K562 (cell line): ENCODE results near the gene CNTROB. TPM values are rescaled to one million over a fixed set of nuclear protein-coding genes. Genes with fewer than 3 reads are reported as not detected.

ENCODE experiments used
- ARNT ChIP-seq, 2 experiments: fragments of 450-650 bp; IDR thresholded peaks; 2 replicates each; pipeline ENCODE4 v1.6.1; 2016; ENCODE audit warnings: mild to moderate bottlenecking in 1 of 2
- ETV5 ChIP-seq: sonication (generic); formaldehyde crosslinking; IDR thresholded peaks from 2 replicates; pipeline ENCODE4 v1.4.0; 2020; ENCODE audit warnings: low read depth, mild to moderate bottlenecking, missing genetic modification reagents
- FOXM1 ChIP-seq, 2 experiments: fragments of 450-650 bp in 1 of 2; sonication (generic) in 1 of 2; formaldehyde crosslinking in 1 of 2; IDR thresholded peaks; 2 replicates each; pipeline versions ENCODE4 v1.6.1 to v1.9.0; 2017 to 2022; ENCODE audit warnings: low read depth in 2 of 2, mild to moderate bottlenecking in 2 of 2, missing genetic modification reagents in 1 of 2, moderate library complexity in 1 of 2
- LARP7 ChIP-seq: fragments of 450-650 bp; IDR thresholded peaks from 2 replicates; pipeline ENCODE4 v1.6.1; 2016
- MTF1 ChIP-seq: fragments of 250-450 bp; sonication (Bioruptor Pico); IDR thresholded peaks from 2 replicates; pipeline ENCODE4 v1.9.0; 2021; ENCODE audit warnings: moderate library complexity, mild to moderate bottlenecking, inconsistent platforms, borderline replicate concordance
- RFX1 ChIP-seq: fragments of 450-650 bp; IDR thresholded peaks from 2 replicates; pipeline ENCODE4 v1.6.1; 2016; ENCODE audit warnings: mild to moderate bottlenecking, moderate library complexity
- RFX5 ChIP-seq: IDR thresholded peaks from 2 replicates; pipeline ENCODE4 v1.6.1; 2011; ENCODE audit warnings: low read depth, mild to moderate bottlenecking, improper control_type of control experiment, low read length
- ZNF699 ChIP-seq: fragments of 250-450 bp; sonication (Bioruptor Pico); IDR thresholded peaks from 2 replicates; pipeline ENCODE4 v1.8.0; 2021; ENCODE audit warnings: mild to moderate bottlenecking, moderate library complexity; ENCODE audit not compliant: insufficient replicate concordance
- ZNF764 ChIP-seq: fragments of 250-450 bp; sonication (Bioruptor Pico); IDR thresholded peaks from 2 replicates; pipeline ENCODE4 v1.4.0; 2020; ENCODE audit warnings: low read depth, mild to moderate bottlenecking, moderate library complexity
- polyA plus RNA-seq, 8 experiments: library from polyadenylated mRNA; depleted of rRNA in 4 of 8; stranded (reverse) in 5 of 8; unstranded in 3 of 8; fragments of >200 nt; fragmentation: Nextera tagmentation in 2 of 8; fragmentation: Illumina TruSeq in 1 of 8; extraction: Ambion mirVana in 2 of 8; extraction: Trizol in 1 of 8; gene quantifications; 2 replicates each; pipeline versions ENCODE4 v1.2.1 to v1.2.3, GENCODE V29; 2011 to 2014; ENCODE audit warnings: inconsistent platforms in 1 of 8, missing spikeins in 1 of 8
- total RNA-seq, 7 experiments: library from RNA; depleted of rRNA in 6 of 7; stranded (reverse); fragments of >200 nt in 6 of 7; fragmentation: Illumina TruSeq in 2 of 7; extraction: Trizol in 2 of 7; gene quantifications; 2 replicates each; pipeline versions ENCODE4 v1.2.1 to v1.2.3, GENCODE V29; 2011 to 2021; ENCODE audit warnings: low replicate concordance in 1 of 7
- TF ChIP-seq, protein P1 (sequence below): sonication (generic); formaldehyde crosslinking; IDR thresholded peaks from 2 replicates; pipeline ENCODE4 v1.8.1; 2023; ENCODE audit warnings: mild to moderate bottlenecking, missing genetic modification reagents
- TF ChIP-seq, protein P2 (sequence below): fragments of 450-650 bp; formaldehyde crosslinking; IDR thresholded peaks from 2 replicates; pipeline ENCODE4 v1.4.0; 2022; ENCODE audit warnings: missing genetic modification characterization
- TF ChIP-seq, protein P3 (sequence below): fragments of 250-450 bp; sonication (Bioruptor Pico); IDR thresholded peaks from 2 replicates; pipeline ENCODE4 v1.4.0; 2020
- TF ChIP-seq, protein P4 (sequence below): IDR thresholded peaks from 2 replicates; pipeline ENCODE4 v1.6.1; 2011; ENCODE audit warnings: borderline replicate concordance, low read depth, mild to moderate bottlenecking, moderate library complexity, low read length; ENCODE audit not compliant: insufficient read depth, poor library complexity, severe bottlenecking
- TF ChIP-seq, protein P5 (sequence below): fragments of 250-450 bp; sonication (Bioruptor Pico); IDR thresholded peaks from 2 replicates; pipeline ENCODE4 v1.4.0; 2020; ENCODE audit warnings: borderline replicate concordance

Gene CNTROB
- total and polyA plus RNA-seq, 9 of the 15 experiments (the other 6 are each of a cell fraction or from before 2014, with no cell fraction given): 1.9 to 33.3 (median 23.0) TPM

DNA sequence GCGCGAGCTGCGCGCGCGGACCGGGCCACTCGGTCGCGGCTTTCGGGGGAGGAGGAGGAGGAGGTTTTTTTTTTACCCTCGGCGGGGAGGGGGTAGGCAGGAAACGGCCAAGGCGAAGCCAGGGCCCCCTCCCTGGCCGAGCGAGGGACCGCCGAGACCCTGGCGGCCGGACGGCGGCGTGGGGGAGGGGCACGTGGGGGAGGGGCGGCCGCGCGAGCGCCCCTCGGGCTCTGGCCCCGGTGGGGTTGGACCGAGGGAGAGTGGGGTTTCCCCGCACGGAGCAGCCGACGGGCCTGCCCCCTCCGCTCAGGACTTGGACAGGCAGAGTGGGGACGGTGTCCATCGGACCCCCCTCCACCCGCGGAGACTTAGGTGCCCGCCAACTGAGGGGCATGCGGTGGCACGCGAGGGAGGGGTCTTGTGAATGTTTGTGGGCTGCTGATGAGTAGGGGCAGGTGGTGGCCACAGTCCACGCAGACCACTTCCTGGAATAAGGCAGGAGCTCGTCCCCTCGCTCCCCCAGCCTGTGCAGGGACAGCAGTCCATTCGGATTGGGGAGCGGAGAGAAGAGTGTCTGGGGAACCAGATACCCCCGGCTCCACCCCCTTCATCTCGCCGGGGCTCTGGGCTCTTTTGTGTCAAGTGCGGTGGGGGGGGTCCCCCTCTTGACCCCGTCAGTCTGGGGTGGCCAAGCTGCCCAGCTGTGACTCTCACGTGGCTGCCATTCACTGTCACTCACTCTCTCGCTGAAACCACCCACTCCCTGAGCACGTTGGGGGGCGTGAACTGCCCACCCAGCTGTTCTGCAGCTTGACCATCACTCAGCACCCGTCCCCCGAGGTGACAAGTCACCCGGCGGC is 46.4 kb upstream of the CNTROB start (continued):
- TF ChIP-seq, protein P1, sequence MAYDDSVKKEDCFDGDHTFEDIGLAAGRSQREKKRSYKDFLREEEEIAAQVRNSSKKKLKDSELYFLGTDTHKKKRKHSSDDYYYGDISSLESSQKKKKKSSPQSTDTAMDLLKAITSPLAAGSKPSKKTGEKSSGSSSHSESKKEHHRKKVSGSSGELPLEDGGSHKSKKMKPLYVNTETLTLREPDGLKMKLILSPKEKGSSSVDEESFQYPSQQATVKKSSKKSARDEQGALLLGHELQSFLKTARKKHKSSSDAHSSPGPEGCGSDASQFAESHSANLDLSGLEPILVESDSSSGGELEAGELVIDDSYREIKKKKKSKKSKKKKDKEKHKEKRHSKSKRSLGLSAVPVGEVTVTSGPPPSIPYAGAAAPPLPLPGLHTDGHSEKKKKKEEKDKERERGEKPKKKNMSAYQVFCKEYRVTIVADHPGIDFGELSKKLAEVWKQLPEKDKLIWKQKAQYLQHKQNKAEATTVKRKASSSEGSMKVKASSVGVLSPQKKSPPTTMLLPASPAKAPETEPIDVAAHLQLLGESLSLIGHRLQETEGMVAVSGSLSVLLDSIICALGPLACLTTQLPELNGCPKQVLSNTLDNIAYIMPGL (CRISPR knock-in tag): no peak
- TF ChIP-seq RFX5: no peak
- TF ChIP-seq ETV5 (CRISPR knock-in tag): no peak
- TF ChIP-seq, protein P2, sequence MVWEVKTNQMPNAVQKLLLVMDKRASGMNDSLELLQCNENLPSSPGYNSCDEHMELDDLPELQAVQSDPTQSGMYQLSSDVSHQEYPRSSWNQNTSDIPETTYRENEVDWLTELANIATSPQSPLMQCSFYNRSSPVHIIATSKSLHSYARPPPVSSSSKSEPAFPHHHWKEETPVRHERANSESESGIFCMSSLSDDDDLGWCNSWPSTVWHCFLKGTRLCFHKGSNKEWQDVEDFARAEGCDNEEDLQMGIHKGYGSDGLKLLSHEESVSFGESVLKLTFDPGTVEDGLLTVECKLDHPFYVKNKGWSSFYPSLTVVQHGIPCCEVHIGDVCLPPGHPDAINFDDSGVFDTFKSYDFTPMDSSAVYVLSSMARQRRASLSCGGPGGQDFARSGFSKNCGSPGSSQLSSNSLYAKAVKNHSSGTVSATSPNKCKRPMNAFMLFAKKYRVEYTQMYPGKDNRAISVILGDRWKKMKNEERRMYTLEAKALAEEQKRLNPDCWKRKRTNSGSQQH (CRISPR knock-in tag): no peak
- TF ChIP-seq FOXM1 (IDR thresholded peaks at IDR 0.05; ENCODE audit: low read depth): no peak
- TF ChIP-seq FOXM1 (CRISPR knock-in tag; IDR thresholded peaks at IDR 0.05; ENCODE audit: low read depth): no peak
- TF ChIP-seq, protein P3, sequence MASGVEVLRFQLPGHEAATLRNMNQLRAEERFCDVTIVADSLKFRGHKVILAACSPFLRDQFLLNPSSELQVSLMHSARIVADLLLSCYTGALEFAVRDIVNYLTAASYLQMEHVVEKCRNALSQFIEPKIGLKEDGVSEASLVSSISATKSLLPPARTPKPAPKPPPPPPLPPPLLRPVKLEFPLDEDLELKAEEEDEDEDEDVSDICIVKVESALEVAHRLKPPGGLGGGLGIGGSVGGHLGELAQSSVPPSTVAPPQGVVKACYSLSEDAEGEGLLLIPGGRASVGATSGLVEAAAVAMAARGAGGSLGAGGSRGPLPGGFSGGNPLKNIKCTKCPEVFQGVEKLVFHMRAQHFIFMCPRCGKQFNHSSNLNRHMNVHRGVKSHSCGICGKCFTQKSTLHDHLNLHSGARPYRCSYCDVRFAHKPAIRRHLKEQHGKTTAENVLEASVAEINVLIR: 0 out of 2 replicates have a peak, but pooled peaks have one; percentile 22
- TF ChIP-seq ZNF699: no peak
- no peak for TF ChIP-seq ARNT (IDR thresholded peaks at IDR 0.05)
- TF ChIP-seq, protein P4, sequence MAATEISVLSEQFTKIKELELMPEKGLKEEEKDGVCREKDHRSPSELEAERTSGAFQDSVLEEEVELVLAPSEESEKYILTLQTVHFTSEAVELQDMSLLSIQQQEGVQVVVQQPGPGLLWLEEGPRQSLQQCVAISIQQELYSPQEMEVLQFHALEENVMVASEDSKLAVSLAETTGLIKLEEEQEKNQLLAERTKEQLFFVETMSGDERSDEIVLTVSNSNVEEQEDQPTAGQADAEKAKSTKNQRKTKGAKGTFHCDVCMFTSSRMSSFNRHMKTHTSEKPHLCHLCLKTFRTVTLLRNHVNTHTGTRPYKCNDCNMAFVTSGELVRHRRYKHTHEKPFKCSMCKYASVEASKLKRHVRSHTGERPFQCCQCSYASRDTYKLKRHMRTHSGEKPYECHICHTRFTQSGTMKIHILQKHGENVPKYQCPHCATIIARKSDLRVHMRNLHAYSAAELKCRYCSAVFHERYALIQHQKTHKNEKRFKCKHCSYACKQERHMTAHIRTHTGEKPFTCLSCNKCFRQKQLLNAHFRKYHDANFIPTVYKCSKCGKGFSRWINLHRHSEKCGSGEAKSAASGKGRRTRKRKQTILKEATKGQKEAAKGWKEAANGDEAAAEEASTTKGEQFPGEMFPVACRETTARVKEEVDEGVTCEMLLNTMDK: no peak
- TF ChIP-seq MTF1: no peak
- no peak for TF ChIP-seq LARP7
- TF ChIP-seq, protein P5, sequence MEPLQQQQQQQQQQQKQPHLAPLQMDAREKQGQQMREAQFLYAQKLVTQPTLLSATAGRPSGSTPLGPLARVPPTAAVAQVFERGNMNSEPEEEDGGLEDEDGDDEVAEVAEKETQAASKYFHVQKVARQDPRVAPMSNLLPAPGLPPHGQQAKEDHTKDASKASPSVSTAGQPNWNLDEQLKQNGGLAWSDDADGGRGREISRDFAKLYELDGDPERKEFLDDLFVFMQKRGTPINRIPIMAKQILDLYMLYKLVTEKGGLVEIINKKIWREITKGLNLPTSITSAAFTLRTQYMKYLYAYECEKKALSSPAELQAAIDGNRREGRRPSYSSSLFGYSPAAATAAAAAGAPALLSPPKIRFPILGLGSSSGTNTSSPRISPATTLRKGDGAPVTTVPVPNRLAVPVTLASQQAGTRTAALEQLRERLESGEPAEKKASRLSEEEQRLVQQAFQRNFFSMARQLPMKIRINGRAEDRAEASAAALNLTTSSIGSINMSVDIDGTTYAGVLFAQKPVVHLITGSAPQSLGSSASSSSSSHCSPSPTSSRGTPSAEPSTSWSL (CRISPR knock-in tag): no peak
- TF ChIP-seq ZNF764 (CRISPR knock-in tag): no peak
- TF ChIP-seq RFX1: no peak
